Liver (tissue), 9 donors: ENCODE measurements around the gene RSBN1L. TPM values are rescaled to one million over a fixed set of nuclear protein-coding genes. Genes with fewer than 3 reads are reported as not detected.

Experiments used
- DNase-seq: peaks from one replicate; pipeline ENCODE4 v3.0.0-alpha.2; 2017; ENCODE audit warnings: low spot score
- H3K27ac ChIP-seq, 2 donors: one replicate each; pipeline ENCODE4 v1.7.0; 2013; ENCODE audit warnings: inconsistent platforms in 2 of 2, low read length in 2 of 2, control low read depth in 1 of 2, low read depth in 1 of 2, mild to moderate bottlenecking in 1 of 2
- H3K27me3 ChIP-seq, 4 donors: one replicate each; pipeline versions ENCODE4 v1.6.1 to v1.7.0; 2013; ENCODE audit warnings: low read length in 3 of 4, inconsistent platforms in 1 of 4, mild to moderate bottlenecking in 1 of 4, moderate library complexity in 1 of 4; ENCODE audit not compliant: control insufficient read depth in 4 of 4, insufficient read depth in 4 of 4
- H3K36me3 ChIP-seq, 4 donors: one replicate each; pipeline versions ENCODE4 v1.6.1 to v1.7.0; 2013; ENCODE audit warnings: low read length in 3 of 4, mild to moderate bottlenecking in 3 of 4, low read depth in 1 of 4, moderate library complexity in 1 of 4; ENCODE audit not compliant: control insufficient read depth in 4 of 4, insufficient read depth in 3 of 4
- H3K4me1 ChIP-seq, 4 donors: one replicate each; pipeline versions ENCODE4 v1.6.1 to v1.7.0; 2013; ENCODE audit warnings: low read length in 3 of 4, mild to moderate bottlenecking in 3 of 4, moderate library complexity in 1 of 4; ENCODE audit not compliant: control insufficient read depth in 4 of 4, insufficient read depth in 4 of 4
- H3K4me3 ChIP-seq, 3 donors: one replicate each; pipeline versions ENCODE4 v1.6.1 to v1.7.0; 2013; ENCODE audit warnings: low read length in 3 of 3, control low read depth in 1 of 3, low read depth in 1 of 3, mild to moderate bottlenecking in 1 of 3
- H3K9ac ChIP-seq, 2 donors: one replicate each; pipeline ENCODE4 v1.7.0; 2013; ENCODE audit warnings: low read length in 2 of 2, mild to moderate bottlenecking in 2 of 2, moderate library complexity in 2 of 2, control low read depth in 1 of 2, low read depth in 1 of 2
- H3K9me3 ChIP-seq, 4 donors: one replicate each; pipeline versions ENCODE4 v1.6.1 to v1.7.0; 2013; ENCODE audit warnings: low read length in 3 of 4; ENCODE audit not compliant: control insufficient read depth in 4 of 4
- EGR1 ChIP-seq, 2 donors: IDR thresholded peaks; 2 replicates each; pipeline ENCODE4 v1.6.1; 2016 to 2018; ENCODE audit warnings: antibody characterized with exemption in 2 of 2, low read depth in 2 of 2
- FOXA1 ChIP-seq: IDR thresholded peaks from 2 replicates; pipeline ENCODE4 v1.6.1; 2016; ENCODE audit warnings: antibody characterized with exemption
- FOXA2 ChIP-seq: IDR thresholded peaks from 2 replicates; pipeline ENCODE4 v1.6.1; 2016; ENCODE audit warnings: antibody characterized with exemption
- GABPA ChIP-seq, 2 donors: IDR thresholded peaks in 1 of 2; conservative IDR thresholded peaks in 1 of 2; 2 replicates each; pipeline ENCODE4 v1.6.1; 2016; ENCODE audit warnings: antibody characterized with exemption in 2 of 2, mild to moderate bottlenecking in 1 of 2, moderate library complexity in 1 of 2
- HNF4A ChIP-seq, 2 donors: conservative IDR thresholded peaks; 2 replicates each; pipeline ENCODE4 v1.6.1; 2016; ENCODE audit warnings: antibody characterized with exemption in 2 of 2, mild to moderate bottlenecking in 2 of 2
- HNF4G ChIP-seq: IDR thresholded peaks from 2 replicates; pipeline ENCODE4 v1.6.1; 2016; ENCODE audit warnings: antibody characterized with exemption
- JUND ChIP-seq, 2 donors: IDR thresholded peaks; 2 replicates each; pipeline ENCODE4 v1.6.1; 2016; ENCODE audit warnings: antibody characterized with exemption in 2 of 2
- NR2F2 ChIP-seq: IDR thresholded peaks from 2 replicates; pipeline ENCODE4 v1.6.1; 2016; ENCODE audit warnings: antibody characterized with exemption
- RAD21 ChIP-seq, 2 donors: IDR thresholded peaks; 2 replicates each; pipeline ENCODE4 v1.6.1; 2016; ENCODE audit warnings: antibody characterized with exemption in 2 of 2, mild to moderate bottlenecking in 2 of 2
- RXRA ChIP-seq, 2 donors: IDR thresholded peaks; 2 replicates each; pipeline ENCODE4 v1.6.1; 2017 to 2018; ENCODE audit warnings: antibody characterized with exemption in 2 of 2, mild to moderate bottlenecking in 1 of 2
- SP1 ChIP-seq: IDR thresholded peaks from 2 replicates; pipeline ENCODE4 v1.6.1; 2018; ENCODE audit warnings: antibody characterized with exemption, mild to moderate bottlenecking
- TAF1 ChIP-seq: conservative IDR thresholded peaks from 2 replicates; pipeline ENCODE4 v1.6.1; 2016; ENCODE audit warnings: antibody characterized with exemption, mild to moderate bottlenecking
- YY1 ChIP-seq: IDR thresholded peaks from 2 replicates; pipeline ENCODE4 v1.6.1; 2016; ENCODE audit warnings: antibody characterized with exemption, mild to moderate bottlenecking
- WGBS: extraction: QIAGEN DNeasy Blood & Tissue Kit; methylation state at CpG from one replicate; pipeline ENCODE4 v1.1.7; 2013; 5-methylcytosine and 5-hydroxymethylcytosine counted together
- polyA plus RNA-seq, 2 donors: library from polyadenylated mRNA; stranded (reverse) in 1 of 2; unstranded in 1 of 2; fragments of 200-250 nt in 1 of 2; fragments of >200 nt in 1 of 2; fragmentation: Nextera tagmentation in 1 of 2; extraction: Ambion mirVana in 1 of 2; gene quantifications; one replicate each; pipeline versions ENCODE4 v1.2.1 to v1.2.3, GENCODE V29; 2013 to 2015
- total RNA-seq, 2 donors: library from RNA; depleted of rRNA; stranded (reverse); fragments of >200 nt; gene quantifications; one replicate each; pipeline ENCODE4 v1.2.3, GENCODE V29; 2014
- TF ChIP-seq, protein P1 (sequence below): IDR thresholded peaks from 2 replicates; pipeline ENCODE4 v1.6.1; 2016; ENCODE audit warnings: antibody characterized with exemption
- TF ChIP-seq, protein P2 (sequence below): IDR thresholded peaks from 2 replicates; pipeline ENCODE4 v1.6.1; 2016; ENCODE audit warnings: antibody characterized with exemption
- TF ChIP-seq, protein P3 (sequence below): fragments of 150-350 bp; IDR thresholded peaks from 2 replicates; pipeline ENCODE4 v1.5.1; 2017; ENCODE audit warnings: improper control_type of control experiment, low read depth, low read length; ENCODE audit not compliant: missing input control
- TF ChIP-seq, protein P4 (sequence below): IDR thresholded peaks from 2 replicates; pipeline ENCODE4 v1.6.1; 2016; ENCODE audit warnings: antibody characterized with exemption
- donor health status: healthy.
- donor health status: healthy.
- donor health status: healthy.
- donor health status: healthy.
- donor health status: healthy.

Gene RSBN1L
- total and polyA plus RNA-seq, 4 donors, result 3.3 to 23.4 (median 7.9) TPM

DNA sequence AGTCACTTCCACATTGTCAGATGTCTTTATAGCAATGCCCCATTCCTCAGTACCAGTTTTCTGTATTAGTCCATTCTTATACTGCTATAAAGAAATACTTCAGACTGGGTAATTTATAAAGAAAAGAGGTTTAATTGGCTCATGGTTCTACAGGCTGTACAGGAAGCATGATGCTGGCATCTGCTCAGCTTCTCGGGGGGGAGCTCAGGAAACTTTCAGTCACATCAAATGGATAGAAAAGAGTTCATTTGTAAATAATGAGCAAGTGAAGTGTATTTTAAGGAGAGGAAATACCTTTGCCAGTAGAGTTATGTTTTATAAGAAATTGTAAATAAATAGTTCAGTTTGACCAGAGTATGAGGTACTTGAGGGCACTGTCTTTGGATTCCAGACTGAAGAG lies 51.5 kb downstream of the RSBN1L start:
- TF ChIP-seq, protein P1, sequence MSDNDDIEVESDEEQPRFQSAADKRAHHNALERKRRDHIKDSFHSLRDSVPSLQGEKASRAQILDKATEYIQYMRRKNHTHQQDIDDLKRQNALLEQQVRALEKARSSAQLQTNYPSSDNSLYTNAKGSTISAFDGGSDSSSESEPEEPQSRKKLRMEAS, result no peak
- TF ChIP-seq, protein P2, sequence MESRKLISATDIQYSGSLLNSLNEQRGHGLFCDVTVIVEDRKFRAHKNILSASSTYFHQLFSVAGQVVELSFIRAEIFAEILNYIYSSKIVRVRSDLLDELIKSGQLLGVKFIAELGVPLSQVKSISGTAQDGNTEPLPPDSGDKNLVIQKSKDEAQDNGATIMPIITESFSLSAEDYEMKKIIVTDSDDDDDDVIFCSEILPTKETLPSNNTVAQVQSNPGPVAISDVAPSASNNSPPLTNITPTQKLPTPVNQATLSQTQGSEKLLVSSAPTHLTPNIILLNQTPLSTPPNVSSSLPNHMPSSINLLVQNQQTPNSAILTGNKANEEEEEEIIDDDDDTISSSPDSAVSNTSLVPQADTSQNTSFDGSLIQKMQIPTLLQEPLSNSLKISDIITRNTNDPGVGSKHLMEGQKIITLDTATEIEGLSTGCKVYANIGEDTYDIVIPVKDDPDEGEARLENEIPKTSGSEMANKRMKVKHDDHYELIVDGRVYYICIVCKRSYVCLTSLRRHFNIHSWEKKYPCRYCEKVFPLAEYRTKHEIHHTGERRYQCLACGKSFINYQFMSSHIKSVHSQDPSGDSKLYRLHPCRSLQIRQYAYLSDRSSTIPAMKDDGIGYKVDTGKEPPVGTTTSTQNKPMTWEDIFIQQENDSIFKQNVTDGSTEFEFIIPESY, result no peak
- TF ChIP-seq JUND (IDR thresholded peaks at IDR 0.05) (no peak), FOXA2 (no peak), NR2F2 (no peak), HNF4G (no peak), TAF1 (no peak), HNF4A (conservative IDR thresholded peaks at IDR 0.05) (no peak)
- TF ChIP-seq, protein P3, sequence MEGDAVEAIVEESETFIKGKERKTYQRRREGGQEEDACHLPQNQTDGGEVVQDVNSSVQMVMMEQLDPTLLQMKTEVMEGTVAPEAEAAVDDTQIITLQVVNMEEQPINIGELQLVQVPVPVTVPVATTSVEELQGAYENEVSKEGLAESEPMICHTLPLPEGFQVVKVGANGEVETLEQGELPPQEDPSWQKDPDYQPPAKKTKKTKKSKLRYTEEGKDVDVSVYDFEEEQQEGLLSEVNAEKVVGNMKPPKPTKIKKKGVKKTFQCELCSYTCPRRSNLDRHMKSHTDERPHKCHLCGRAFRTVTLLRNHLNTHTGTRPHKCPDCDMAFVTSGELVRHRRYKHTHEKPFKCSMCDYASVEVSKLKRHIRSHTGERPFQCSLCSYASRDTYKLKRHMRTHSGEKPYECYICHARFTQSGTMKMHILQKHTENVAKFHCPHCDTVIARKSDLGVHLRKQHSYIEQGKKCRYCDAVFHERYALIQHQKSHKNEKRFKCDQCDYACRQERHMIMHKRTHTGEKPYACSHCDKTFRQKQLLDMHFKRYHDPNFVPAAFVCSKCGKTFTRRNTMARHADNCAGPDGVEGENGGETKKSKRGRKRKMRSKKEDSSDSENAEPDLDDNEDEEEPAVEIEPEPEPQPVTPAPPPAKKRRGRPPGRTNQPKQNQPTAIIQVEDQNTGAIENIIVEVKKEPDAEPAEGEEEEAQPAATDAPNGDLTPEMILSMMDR, result no peak
- no peak overlapping the region for H3K27ac ChIP-seq
- no peaks in the 10 kb centered on the region for H3K9me3 ChIP-seq
- 81% methylated on average over 1 of the region's 1 CpG for WGBS
- peaks cover 6 to 19% (median 12%) of the 10 kb centered on the region in 4 donors for H3K4me1 ChIP-seq
- no peak overlapping the region for H3K9ac ChIP-seq
- DNase-seq, result no peak
- H3K4me3 ChIP-seq, result no peak overlapping the region
- H3K36me3 ChIP-seq, result peaks cover 0 to 6% (median 2%) of the 10 kb centered on the region in 4 donors
- no peaks in the 10 kb centered on the region for H3K27me3 ChIP-seq

DNA sequence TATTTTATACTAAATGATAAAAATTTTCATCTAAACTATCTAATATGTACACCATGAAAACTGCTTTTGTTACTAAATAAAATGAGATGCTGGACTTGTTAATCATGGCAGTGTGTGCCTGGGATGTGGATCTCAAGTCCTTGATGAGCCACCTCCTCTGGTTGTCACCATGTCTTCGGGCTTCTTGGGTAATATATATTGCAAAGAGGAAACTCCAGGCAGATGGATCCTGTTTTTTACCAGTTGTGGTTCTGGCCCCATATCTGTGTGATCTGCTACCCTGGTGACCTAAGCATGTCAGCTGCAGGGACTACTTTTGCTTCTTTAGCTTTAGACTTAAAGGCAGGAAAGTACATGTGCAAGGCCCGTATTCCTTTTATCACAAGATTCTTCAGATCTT lies 55.8 kb downstream of the RSBN1L start:
- no peak for DNase-seq
- Histone ChIP-seq H3K27ac (no peak overlapping the region), H3K27me3 (no peaks in the 10 kb centered on the region), H3K4me3 (no peak overlapping the region), H3K9me3 (no peaks in the 10 kb centered on the region), H3K9ac (no peak overlapping the region), H3K36me3 (peaks cover 0 to 6% (median 3%) of the 10 kb centered on the region in 4 donors), H3K4me1 (peaks cover 2 to 13% (median 5%) of the 10 kb centered on the region in 4 donors)
- TF ChIP-seq FOXA1 (no peak), EGR1 (IDR thresholded peaks at IDR 0.05; ENCODE audit: low read depth in 2 of 2) (no peak), TAF1 (no peak), GABPA (IDR thresholded peaks at IDR 0.05 in 1 of 2, conservative IDR thresholded peaks at IDR 0.05 in 1 of 2) (no peak), JUND (IDR thresholded peaks at IDR 0.05) (no peak), FOXA2 (no peak), SP1 (no peak), RXRA (IDR thresholded peaks at IDR 0.05) (no peak), YY1 (no peak), RAD21 (IDR thresholded peaks at IDR 0.05) (no peak)
- TF ChIP-seq, protein P3, result no peak
- TF ChIP-seq, protein P4, sequence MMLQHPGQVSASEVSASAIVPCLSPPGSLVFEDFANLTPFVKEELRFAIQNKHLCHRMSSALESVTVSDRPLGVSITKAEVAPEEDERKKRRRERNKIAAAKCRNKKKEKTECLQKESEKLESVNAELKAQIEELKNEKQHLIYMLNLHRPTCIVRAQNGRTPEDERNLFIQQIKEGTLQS, result no peak
- 82% methylated on average over 2 of the region's 2 CpGs for WGBS
